Loucy (cell line): Measurements from ENCODE around the gene ANGPTL2.

Source experiments
- H2AFZ ChIP-seq: fragments of 200-600 bp; sonication (generic); 2 replicates; pipeline ENCODE4 v1.6.0; 2016; ENCODE audit warnings: antibody characterized with exemption, mild to moderate bottlenecking, low read length, moderate library complexity
- H3F3A ChIP-seq: fragments of 200-600 bp; 2 replicates; pipeline ENCODE4 v1.6.0; 2016; ENCODE audit warnings: antibody characterized with exemption, low read depth, mild to moderate bottlenecking
- H3K27me3 ChIP-seq: fragments of 200-600 bp; sonication (generic); 2 replicates; pipeline ENCODE4 v1.6.1; 2014; ENCODE audit warnings: low read length, mild to moderate bottlenecking; ENCODE audit not compliant: insufficient read depth, poor library complexity, severe bottlenecking
- H3K36me3 ChIP-seq: fragments of 200-600 bp; sonication (generic); 2 replicates; pipeline ENCODE4 v1.6.1; 2016; ENCODE audit warnings: low read length; ENCODE audit not compliant: insufficient read depth
- H3K4me1 ChIP-seq: fragments of 200-600 bp; sonication (generic); 2 replicates; pipeline ENCODE4 v1.5.1; 2014; ENCODE audit warnings: low read length, mild to moderate bottlenecking; ENCODE audit not compliant: insufficient read depth, poor library complexity, severe bottlenecking
- H3K4me2 ChIP-seq: fragments of 200-600 bp; sonication (generic); 2 replicates; pipeline ENCODE4 v1.6.0; 2014; ENCODE audit warnings: antibody characterized with exemption, low read length, low read depth, mild to moderate bottlenecking; ENCODE audit not compliant: poor library complexity, severe bottlenecking
- H3K4me3 ChIP-seq: fragments of 200-600 bp; sonication (generic); 2 replicates; pipeline ENCODE4 v1.5.1; 2014; ENCODE audit warnings: low read length, mild to moderate bottlenecking, mixed read lengths; ENCODE audit not compliant: poor library complexity, severe bottlenecking
- H3K79me2 ChIP-seq: fragments of 200-600 bp; sonication (generic); 2 replicates; pipeline ENCODE4 v1.6.1; 2014; ENCODE audit warnings: low read length; ENCODE audit not compliant: insufficient read depth
- H3K9ac ChIP-seq: fragments of 200-600 bp; sonication (generic); 2 replicates; pipeline ENCODE4 v1.6.0; 2014; ENCODE audit warnings: mild to moderate bottlenecking, low read depth, low read length, moderate library complexity; ENCODE audit not compliant: poor library complexity, severe bottlenecking
- H3K9me2 ChIP-seq: fragments of 200-600 bp; sonication (generic); replicated peaks from 2 replicates; pipeline ENCODE4 v1.6.1; 2016; ENCODE audit warnings: low read depth, low read length, mixed read lengths
- H3K9me3 ChIP-seq: fragments of 200-600 bp; sonication (generic); 2 replicates; pipeline ENCODE4 v1.6.1; 2014; ENCODE audit warnings: mild to moderate bottlenecking, antibody characterized with exemption, low read length, low read depth; ENCODE audit not compliant: insufficient read depth
- H4K20me1 ChIP-seq: fragments of 200-600 bp; sonication (generic); 2 replicates; pipeline ENCODE4 v1.6.0; 2014; ENCODE audit warnings: antibody characterized with exemption, low read length, mild to moderate bottlenecking; ENCODE audit not compliant: insufficient read depth, poor library complexity, severe bottlenecking
- EZH2phosphoT487 ChIP-seq: fragments of 200-600 bp; IDR thresholded peaks from 2 replicates; pipeline ENCODE4 v1.6.1; 2018; ENCODE audit warnings: antibody characterized with exemption, mild to moderate bottlenecking, moderate library complexity, borderline replicate concordance
- TF ChIP-seq, protein P1 (sequence below): fragments of 200-600 bp; sonication (generic); conservative IDR thresholded peaks from 2 replicates; pipeline ENCODE4 v1.5.1; 2014; ENCODE audit warnings: mild to moderate bottlenecking, antibody characterized with exemption, low read length

ANGPTL2 gene

GRCh38 chr9:127129073-127129717 lies 6.8 kb upstream of the ANGPTL2 start:
- Histone ChIP-seq H3K9ac (no peak overlapping the region), H3K36me3 (no peaks in the 10 kb centered on the region), H3K4me1 (no peaks in the 10 kb centered on the region), H3F3A (no peaks in the 10 kb centered on the region), H3K4me3 (no peak overlapping the region), H3K9me3 (no peaks in the 10 kb centered on the region), H3K27me3 (no peaks in the 10 kb centered on the region), H3K79me2 (no peaks in the 10 kb centered on the region), H4K20me1 (no peaks in the 10 kb centered on the region), H3K9me2 (no peaks in the 10 kb centered on the region), H3K4me2 (no peak overlapping the region), H2AFZ (no peak overlapping the region)
- TF ChIP-seq, protein P1, sequence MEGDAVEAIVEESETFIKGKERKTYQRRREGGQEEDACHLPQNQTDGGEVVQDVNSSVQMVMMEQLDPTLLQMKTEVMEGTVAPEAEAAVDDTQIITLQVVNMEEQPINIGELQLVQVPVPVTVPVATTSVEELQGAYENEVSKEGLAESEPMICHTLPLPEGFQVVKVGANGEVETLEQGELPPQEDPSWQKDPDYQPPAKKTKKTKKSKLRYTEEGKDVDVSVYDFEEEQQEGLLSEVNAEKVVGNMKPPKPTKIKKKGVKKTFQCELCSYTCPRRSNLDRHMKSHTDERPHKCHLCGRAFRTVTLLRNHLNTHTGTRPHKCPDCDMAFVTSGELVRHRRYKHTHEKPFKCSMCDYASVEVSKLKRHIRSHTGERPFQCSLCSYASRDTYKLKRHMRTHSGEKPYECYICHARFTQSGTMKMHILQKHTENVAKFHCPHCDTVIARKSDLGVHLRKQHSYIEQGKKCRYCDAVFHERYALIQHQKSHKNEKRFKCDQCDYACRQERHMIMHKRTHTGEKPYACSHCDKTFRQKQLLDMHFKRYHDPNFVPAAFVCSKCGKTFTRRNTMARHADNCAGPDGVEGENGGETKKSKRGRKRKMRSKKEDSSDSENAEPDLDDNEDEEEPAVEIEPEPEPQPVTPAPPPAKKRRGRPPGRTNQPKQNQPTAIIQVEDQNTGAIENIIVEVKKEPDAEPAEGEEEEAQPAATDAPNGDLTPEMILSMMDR: no peak

- no peak overlapping the region for H3K4me3 ChIP-seq
- no peaks in the 10 kb centered on the region for H3K36me3 ChIP-seq
- no peaks in the 10 kb centered on the region for H4K20me1 ChIP-seq
- TF ChIP-seq, protein P1: no peak
- TF ChIP-seq EZH2phosphoT487: no peak
- H2AFZ ChIP-seq: no peak overlapping the region
- H3K9me3 ChIP-seq: no peaks in the 10 kb centered on the region
- no peaks in the 10 kb centered on the region for H3K79me2 ChIP-seq
- H3K9ac ChIP-seq: no peak overlapping the region
- H3K9me2 ChIP-seq: no peaks in the 10 kb centered on the region
- H3F3A ChIP-seq: no peaks in the 10 kb centered on the region
- H3K4me1 ChIP-seq: no peaks in the 10 kb centered on the region
- no peak overlapping the region for H3K4me2 ChIP-seq
- H3K27me3 ChIP-seq: no peaks in the 10 kb centered on the region
Measured at GRCh38 chr9:127128341-127129072, 6.1 kb upstream of the ANGPTL2 start.

- no peak overlapping the region for H2AFZ ChIP-seq
- H3K4me3 ChIP-seq: no peak overlapping the region
- H3K79me2 ChIP-seq: no peaks in the 10 kb centered on the region
- H3K9me3 ChIP-seq: no peaks in the 10 kb centered on the region
- H3K36me3 ChIP-seq: no peaks in the 10 kb centered on the region
- no peaks in the 10 kb centered on the region for H3K4me1 ChIP-seq
- H4K20me1 ChIP-seq: no peaks in the 10 kb centered on the region
- no peak overlapping the region for H3K4me2 ChIP-seq
- H3K9ac ChIP-seq: no peak overlapping the region
- no peaks in the 10 kb centered on the region for H3F3A ChIP-seq
- TF ChIP-seq EZH2phosphoT487: no peak
- TF ChIP-seq, protein P1: no peak
- H3K27me3 ChIP-seq: no peaks in the 10 kb centered on the region
- no peaks in the 10 kb centered on the region for H3K9me2 ChIP-seq
Measured at GRCh38 chr9:127126971-127127370, 4.5 kb upstream of the ANGPTL2 start.
